ENCODE measurements around the gene TMEM158.

The TMEM158 gene

DNA sequence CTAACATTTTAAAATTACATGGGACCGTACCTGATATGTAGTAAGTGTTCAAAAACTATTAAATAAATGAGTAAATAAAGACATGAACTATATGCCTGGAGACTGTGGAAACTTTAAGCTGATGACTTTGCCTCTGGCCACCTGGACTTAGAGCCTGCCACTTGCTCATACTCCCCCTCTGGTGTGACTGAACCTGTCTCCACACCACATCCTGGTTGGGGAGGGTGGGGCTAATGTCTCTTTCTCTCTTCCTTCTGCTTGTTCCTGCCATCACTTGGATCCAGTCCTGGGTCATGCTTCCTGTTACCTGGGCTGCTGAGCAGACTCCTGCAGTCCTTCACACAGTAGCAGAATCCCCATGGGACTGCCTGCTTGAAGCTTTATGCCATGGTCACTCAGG is 8.2 kb upstream of the TMEM158 start:
- DNase-seq, result no peak

DNA sequence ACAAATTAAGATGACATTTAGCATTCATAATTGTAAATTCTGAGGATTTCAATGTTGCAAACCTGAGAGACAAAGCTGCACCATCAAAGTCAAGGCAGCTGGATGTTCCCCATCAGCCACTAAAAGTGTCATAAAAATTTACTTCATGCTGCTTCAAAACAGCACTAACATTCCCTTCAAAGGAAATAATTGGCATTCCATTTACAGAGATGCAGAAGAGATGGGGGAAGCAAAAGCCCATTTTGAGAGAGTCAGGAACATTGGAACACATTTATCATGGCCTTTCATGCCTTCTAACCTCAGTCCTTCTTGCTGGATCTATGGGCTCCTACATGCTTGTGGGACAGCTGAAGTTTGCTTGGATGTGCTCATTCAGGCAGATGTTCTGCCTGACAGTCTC is 6.4 kb upstream of the TMEM158 start:
- no peak for DNase-seq

DNA sequence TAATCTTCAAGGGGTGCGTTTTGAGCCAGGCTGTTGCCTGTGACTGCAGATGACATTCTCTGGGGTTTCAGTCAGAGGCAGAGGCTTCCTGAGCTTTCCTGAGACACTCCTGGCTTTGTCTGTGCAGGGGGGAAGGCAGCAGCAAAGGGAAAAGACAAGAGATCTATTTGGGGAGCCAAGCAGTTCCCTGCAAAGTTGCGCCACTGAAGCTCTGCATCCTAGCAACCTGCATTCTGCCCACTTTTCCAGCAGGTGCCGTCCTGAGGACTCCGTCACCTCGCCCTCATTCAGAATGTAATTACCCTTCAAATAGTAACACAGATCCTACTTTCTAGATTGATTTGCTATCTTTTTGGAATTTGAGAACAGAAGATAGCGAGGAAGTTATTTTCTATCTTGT is 1.9 kb upstream of the TMEM158 start:
- peak in 6 of 51 donors; percentile 3 to 47 (median 12) for DNase-seq

GRCh38 chr3:45227071-45227820 is 1.2 kb upstream of the TMEM158 start:
- no peak for DNase-seq

- peak in 5 of 51 donors; percentile 13 to 40 (median 26) for DNase-seq
Measured at GRCh38 chr3:45225465-45226205, 452 bp downstream of the TMEM158 start.

- DNase-seq, result peak in 48 of 51 donors; percentile 23 to 85 (median 61)
Measured at GRCh38 chr3:45224824-45225464, 1.1 kb downstream of the TMEM158 start.

DNA sequence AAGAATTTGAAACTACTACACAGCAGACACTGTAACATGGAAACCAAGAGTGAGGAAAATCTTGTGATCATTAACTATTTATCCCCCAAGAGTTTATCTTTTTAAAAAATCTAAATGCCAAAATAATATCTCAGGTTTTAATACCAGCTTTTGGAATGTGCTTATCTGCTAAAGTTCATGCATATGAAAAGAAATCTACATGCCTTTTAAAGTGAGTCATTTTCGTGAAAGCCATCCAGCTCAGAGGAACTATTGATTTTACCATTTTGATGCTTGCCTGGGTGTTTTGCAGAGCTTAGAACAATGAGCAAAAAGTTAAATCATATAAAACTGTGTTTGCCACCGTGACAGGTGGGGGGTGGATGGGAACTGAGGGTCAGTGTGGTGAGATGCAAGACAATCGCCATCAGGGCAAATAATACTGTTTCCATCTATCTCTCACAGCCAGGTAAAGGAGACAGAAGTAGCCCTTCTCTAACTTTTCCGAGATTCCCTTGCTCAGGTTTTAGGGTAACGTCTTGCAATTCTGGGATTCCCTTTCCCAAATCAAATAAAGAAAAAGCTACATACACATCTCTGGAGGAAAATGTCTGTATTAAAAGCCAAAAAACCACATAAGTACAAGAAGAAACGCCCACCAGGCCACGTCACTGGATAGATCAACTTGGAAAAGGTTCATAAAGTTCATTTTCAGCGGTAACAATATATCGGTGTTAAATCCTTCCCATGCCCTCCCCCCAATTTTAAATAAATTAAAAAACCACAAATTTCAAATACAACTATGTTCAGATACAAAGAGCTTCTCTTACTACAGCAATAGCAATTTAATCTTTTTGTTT is 2.0 kb downstream of the TMEM158 start:
- DNase-seq, result no peak

DNA sequence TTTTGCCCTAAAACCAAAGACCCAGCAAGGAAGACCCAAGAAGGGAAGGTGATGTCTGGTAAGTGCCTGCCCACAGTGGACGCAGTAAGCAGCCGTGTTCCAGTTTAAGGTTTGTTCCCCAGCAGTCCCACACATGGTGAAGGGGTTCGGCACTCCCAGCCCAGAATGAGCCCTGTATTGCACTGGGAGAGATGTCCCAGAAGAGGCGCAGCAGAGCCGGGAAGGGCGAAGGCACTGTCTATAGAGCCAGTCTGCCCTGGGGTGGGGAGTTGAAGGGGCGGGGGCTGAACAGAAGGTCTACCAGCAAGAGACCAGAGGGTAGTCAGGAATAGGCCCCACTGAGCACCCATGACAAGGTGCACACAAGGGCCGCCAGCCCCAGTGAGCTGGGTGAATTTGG is 6.4 kb downstream of the TMEM158 start:
- DNase-seq, result no peak

- DNase-seq, result no peak
Measured at GRCh38 chr3:45218578-45219390, 7.3 kb downstream of the TMEM158 start.

- DNase-seq, result no peak
Measured at GRCh38 chr3:45216021-45216609, 10.0 kb downstream of the TMEM158 start.

DNA sequence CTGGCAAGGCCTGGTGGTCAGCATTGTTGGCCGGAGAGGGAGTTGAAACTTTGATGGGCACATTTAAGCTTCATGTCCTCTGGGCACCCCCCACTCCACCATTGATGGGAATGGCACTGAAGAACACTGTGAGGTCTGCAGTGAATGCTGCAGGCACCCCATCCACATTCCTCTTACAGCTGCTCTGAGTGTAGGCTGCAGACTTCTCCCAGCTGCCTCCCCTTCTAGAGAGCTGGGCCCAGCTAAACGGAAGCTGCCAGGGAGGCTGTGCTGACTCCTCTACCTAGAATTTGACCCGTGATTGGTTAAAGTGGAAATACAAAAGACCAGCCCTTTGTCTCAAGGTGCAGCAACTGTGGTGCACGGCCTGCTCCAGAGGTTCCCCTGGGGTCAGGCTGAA is 10.6 kb downstream of the TMEM158 start:
- no peak for DNase-seq

DNA sequence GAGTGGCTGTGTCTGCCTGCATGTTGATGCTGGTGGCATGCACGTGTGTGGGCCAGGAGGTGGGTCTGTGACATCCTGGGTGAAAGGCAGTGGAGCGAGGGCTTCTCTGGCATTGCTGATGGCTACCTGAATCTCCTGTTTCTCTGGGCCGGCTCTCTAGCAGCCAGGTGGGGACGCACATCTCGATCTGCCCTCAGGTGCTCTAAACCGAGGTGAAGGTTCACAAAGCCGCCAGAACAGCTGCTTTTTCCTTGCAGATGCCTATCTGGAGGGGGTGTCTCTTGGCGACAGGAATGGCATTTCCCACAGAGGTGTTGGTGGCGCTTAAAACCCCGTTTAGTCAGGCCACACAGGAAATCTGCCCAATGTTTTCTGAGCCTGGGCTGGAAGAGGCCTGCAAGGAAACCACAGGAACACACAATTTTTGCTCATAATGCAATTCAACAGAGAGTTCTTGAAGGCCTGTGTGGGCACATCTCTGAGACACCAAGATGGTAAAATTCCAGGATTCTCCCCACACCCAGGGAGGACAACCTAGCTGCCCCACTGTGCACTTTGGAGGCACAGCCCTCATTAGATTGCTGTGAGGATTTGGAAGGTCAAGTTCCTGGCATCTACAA is 11.9 kb downstream of the TMEM158 start:
- DNase-seq, result no peak

DNA sequence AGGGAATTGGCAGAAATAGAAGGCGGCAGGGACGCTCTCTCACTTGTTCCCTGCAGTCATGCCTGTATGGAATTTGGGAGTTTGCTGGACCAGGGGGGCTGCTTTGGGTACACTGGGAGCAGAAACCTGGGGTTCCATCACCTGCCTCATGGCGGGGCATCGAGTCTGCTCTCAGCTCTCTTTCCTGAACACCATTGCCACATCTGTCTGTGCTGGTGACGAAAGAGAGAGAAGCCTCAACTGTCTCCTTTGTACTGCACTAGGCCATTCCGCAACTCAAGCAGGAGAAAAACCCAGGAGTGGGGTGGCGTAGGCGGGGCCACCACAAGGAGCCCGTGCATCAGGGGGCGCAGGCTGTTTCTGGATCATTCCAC is 14.0 kb downstream of the TMEM158 start:
- no peak for DNase-seq

GRCh38 chr3:45211466-45212094 is 14.5 kb downstream of the TMEM158 start:
- DNase-seq, result no peak

DNA sequence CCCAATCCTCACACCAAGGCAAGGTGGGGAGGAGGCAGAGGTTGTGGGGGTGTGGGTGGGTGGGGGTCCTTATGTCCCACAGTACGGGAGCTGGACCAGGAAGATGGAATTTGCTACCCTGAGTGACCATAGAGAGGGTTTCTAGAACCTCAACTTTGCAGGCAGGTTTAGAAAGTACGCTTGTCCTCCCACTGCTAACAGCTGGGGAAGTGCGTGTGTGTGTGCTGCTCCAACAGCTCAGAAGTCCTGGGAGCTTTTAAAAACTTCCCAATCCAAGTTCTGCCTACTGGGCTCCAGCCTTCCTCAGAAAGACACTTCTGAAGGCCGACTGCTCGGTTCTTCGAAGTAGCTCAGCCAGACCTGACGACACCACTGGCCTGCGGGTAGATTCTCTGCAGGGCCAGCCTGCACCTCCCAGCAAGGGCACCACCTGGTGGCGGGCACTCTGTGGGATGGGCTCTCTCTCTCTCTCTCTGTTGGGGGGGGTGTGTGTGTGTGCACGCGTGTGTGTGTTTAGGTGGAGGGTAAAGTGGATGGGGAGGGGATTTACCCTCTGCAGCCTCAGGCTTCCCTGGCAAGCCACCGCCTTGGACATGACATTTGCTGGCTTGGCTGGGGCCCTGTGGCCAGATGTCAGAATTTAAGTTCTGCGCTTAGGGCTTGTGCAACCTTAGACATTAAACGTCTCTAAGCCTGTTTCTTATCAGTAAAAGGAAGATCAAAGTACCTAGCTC is 15.6 kb downstream of the TMEM158 start:
- DNase-seq, result peak in 45 of 51 donors; percentile 1 to 72 (median 24)

GRCh38 chr3:45209526-45209925 is 16.6 kb downstream of the TMEM158 start:
- no peak for DNase-seq

DNA sequence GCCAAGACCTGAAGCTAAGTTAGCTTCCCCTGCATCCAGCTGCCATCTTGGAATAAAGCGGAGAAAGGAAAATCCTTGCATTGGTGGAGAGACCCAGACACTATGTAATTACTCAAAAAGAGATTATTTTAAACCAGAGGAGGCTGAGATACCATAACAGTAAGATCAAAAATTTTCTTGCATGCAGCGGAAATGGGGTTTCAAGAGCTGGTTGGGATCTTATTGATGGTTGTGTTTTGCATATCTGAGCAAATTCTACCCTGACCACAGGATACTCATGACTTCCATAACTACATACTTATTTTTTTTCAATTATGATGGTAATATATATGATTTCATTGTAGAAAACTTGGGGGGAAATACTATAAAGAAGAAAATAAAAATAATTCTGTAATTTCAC is 17.5 kb downstream of the TMEM158 start:
- no peak for DNase-seq

DNA sequence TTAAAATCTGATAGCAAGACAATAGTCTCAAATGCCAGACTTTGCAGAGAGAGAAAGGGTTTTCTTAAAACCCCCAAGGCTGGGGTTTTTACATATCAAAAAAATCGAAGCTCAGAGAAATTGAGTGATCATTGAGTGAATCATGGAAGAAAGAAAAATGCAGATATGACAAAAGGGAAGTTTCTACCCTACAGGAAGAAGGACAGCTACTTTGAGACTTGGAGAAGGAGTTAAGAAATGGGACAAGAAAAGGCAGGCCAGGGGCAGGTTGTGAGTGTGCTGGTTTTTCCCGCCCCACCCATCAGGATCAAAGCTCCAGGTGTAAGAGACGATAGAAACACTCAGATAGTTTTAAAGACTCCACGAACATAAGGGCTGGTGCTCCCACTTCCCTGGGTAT is 18.6 kb downstream of the TMEM158 start:
- DNase-seq, result no peak

DNA sequence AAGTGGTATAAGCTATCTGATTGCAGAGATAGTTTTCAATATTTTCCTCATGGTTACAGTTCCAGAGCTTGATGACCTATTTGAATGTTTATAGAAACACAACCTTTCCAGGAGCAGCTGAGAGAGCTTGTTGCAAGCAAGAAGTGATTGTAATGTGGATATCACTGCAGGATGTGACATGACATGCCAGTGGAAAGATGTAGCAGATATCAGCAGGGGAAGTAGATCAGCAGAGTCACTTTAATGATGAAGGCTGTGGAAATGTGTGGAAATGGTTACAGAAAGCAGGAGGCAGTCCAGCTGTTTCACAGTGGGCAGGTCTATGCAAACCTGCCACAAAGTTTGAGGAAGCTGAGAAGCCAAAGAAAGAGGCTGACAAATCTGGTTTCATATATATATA is 21.0 kb downstream of the TMEM158 start:
- DNase-seq, result no peak

Measured in hypothalamus (tissue), 51 donors.